MM.1S (cell line): ENCODE results near the gene SCARF2.

ENCODE experiments used
- DNase-seq: peaks from one replicate; pipeline ENCODE4 v3.0.0-alpha.2; 2015
- H2AFZ ChIP-seq: fragments of 300-600 bp; sonication (generic); 2 replicates; pipeline ENCODE4 v1.6.0; 2016; ENCODE audit warnings: antibody characterized with exemption, low read length
- H3F3A ChIP-seq: fragments of 300-600 bp; sonication (generic); 2 replicates; pipeline ENCODE4 v1.6.1; 2016; ENCODE audit warnings: mild to moderate bottlenecking, antibody characterized with exemption, low read length, moderate library complexity, mixed read lengths; ENCODE audit not compliant: insufficient read depth
- H3K27ac ChIP-seq: fragments of 300-600 bp; sonication (generic); 2 replicates; pipeline ENCODE4 v1.5.1; 2016; ENCODE audit warnings: mild to moderate bottlenecking, low read length
- H3K27me3 ChIP-seq: fragments of 300-600 bp; sonication (generic); replicated peaks from 2 replicates; pipeline ENCODE4 v1.6.0; 2016; ENCODE audit warnings: low read length; ENCODE audit not compliant: insufficient read depth
- H3K36me3 ChIP-seq: fragments of 300-600 bp; sonication (generic); replicated peaks from 2 replicates; pipeline ENCODE4 v1.6.1; 2016; ENCODE audit warnings: mild to moderate bottlenecking, low read length, mixed read lengths; ENCODE audit not compliant: insufficient read depth
- H3K4me1 ChIP-seq: fragments of 300-600 bp; sonication (generic); 2 replicates; pipeline ENCODE4 v1.6.1; 2016; ENCODE audit warnings: low read length, mixed read lengths
- H3K4me2 ChIP-seq: fragments of 300-600 bp; sonication (generic); 2 replicates; pipeline ENCODE4 v1.6.0; 2016; ENCODE audit warnings: low read depth, low read length
- H3K4me3 ChIP-seq: fragments of 300-600 bp; sonication (generic); 2 replicates; pipeline ENCODE4 v1.5.1; 2016; ENCODE audit warnings: low read length, mixed read lengths
- H3K79me2 ChIP-seq: fragments of 300-600 bp; sonication (generic); 2 replicates; pipeline ENCODE4 v1.6.1; 2016; ENCODE audit warnings: mixed run types, low read length, mixed read lengths
- H3K9ac ChIP-seq: fragments of 300-600 bp; sonication (generic); 2 replicates; pipeline ENCODE4 v1.6.1; 2016; ENCODE audit warnings: low read length, mixed read lengths
- H3K9me2 ChIP-seq: fragments of 300-600 bp; sonication (generic); replicated peaks from 2 replicates; pipeline ENCODE4 v1.6.1; 2016; ENCODE audit warnings: mild to moderate bottlenecking, low read length, mixed read lengths; ENCODE audit not compliant: insufficient read depth
- H3K9me3 ChIP-seq: fragments of 300-600 bp; sonication (generic); replicated peaks from 2 replicates; pipeline ENCODE4 v1.6.1; 2016; ENCODE audit warnings: mild to moderate bottlenecking, low read length, mixed read lengths; ENCODE audit not compliant: insufficient read depth
- H4K20me1 ChIP-seq: fragments of 300-600 bp; sonication (generic); 2 replicates; pipeline ENCODE4 v1.6.1; 2016; ENCODE audit warnings: mild to moderate bottlenecking, low read length, moderate library complexity, mixed read lengths; ENCODE audit not compliant: insufficient read depth
- CTCF ChIP-seq: fragments of 300-600 bp; sonication (generic); IDR thresholded peaks from 2 replicates; pipeline ENCODE4 v1.5.1; 2016; ENCODE audit warnings: antibody characterized with exemption, low read length, mixed read lengths
- EZH2 ChIP-seq: fragments of 300-600 bp; sonication (generic); optimal IDR thresholded peaks from 2 replicates; pipeline ENCODE3; 2017; ENCODE audit warnings: low read depth, mild to moderate bottlenecking, antibody characterized with exemption, low read length, mixed read lengths
- EZH2phosphoT487 ChIP-seq: fragments of 300-600 bp; sonication (generic); IDR thresholded peaks from 2 replicates; pipeline ENCODE4 v1.6.1; 2018; ENCODE audit warnings: antibody characterized with exemption, low read length

The SCARF2 gene

DNA sequence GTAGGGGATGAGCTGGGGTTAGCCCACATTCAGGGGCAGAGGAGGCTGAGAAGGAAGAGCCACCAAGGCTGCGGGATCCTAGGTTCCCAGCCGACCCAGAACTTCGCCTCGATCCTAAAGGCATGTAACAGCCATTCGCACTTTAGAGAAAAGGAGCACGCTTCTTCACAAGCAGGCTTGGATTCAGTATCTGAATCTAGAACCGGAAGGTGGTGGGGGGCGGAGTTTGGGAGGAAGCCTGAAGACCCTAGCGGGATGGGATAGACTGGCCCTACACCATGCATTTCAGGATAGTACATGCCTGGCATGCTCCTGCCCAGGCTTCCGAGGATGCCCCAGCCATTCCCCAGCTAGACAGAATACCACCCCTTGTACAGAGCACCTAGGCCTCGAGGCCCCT is 4.4 kb downstream of the SCARF2 start:
- no peaks in the 10 kb centered on the region for H3K79me2 ChIP-seq
- no peak overlapping the region for H3K4me2 ChIP-seq
- H2AFZ ChIP-seq: no peak overlapping the region
- no peak for DNase-seq
- H3K27ac ChIP-seq: no peak overlapping the region
- TF ChIP-seq CTCF (no peak), EZH2 (no peak), EZH2phosphoT487 (no peak)
- H4K20me1 ChIP-seq: no peaks in the 10 kb centered on the region
- H3K9me2 ChIP-seq: no peaks in the 10 kb centered on the region
- no peak overlapping the region for H3K9ac ChIP-seq
- peaks cover 55% of the 10 kb centered on the region for H3K27me3 ChIP-seq
- H3F3A ChIP-seq: no peaks in the 10 kb centered on the region
- no peaks in the 10 kb centered on the region for H3K9me3 ChIP-seq
- no peaks in the 10 kb centered on the region for H3K4me1 ChIP-seq
- no peaks in the 10 kb centered on the region for H3K36me3 ChIP-seq
- no peak overlapping the region for H3K4me3 ChIP-seq

GRCh38 chr22:20432244-20432686 is 5.4 kb downstream of the SCARF2 start:
- no peak for DNase-seq
- no peak overlapping the region for H3K4me2 ChIP-seq
- H3K36me3 ChIP-seq: no peaks in the 10 kb centered on the region
- H3K4me1 ChIP-seq: no peaks in the 10 kb centered on the region
- no peak overlapping the region for H3K9ac ChIP-seq
- H2AFZ ChIP-seq: no peak overlapping the region
- H3K27me3 ChIP-seq: peaks cover 51% of the 10 kb centered on the region
- no peaks in the 10 kb centered on the region for H3F3A ChIP-seq
- no peaks in the 10 kb centered on the region for H3K9me3 ChIP-seq
- no peaks in the 10 kb centered on the region for H3K79me2 ChIP-seq
- H3K4me3 ChIP-seq: no peak overlapping the region
- H3K9me2 ChIP-seq: no peaks in the 10 kb centered on the region
- no peak for TF ChIP-seq EZH2
- TF ChIP-seq EZH2phosphoT487: no peak
- no peak for TF ChIP-seq CTCF
- no peak overlapping the region for H3K27ac ChIP-seq
- no peaks in the 10 kb centered on the region for H4K20me1 ChIP-seq

DNA sequence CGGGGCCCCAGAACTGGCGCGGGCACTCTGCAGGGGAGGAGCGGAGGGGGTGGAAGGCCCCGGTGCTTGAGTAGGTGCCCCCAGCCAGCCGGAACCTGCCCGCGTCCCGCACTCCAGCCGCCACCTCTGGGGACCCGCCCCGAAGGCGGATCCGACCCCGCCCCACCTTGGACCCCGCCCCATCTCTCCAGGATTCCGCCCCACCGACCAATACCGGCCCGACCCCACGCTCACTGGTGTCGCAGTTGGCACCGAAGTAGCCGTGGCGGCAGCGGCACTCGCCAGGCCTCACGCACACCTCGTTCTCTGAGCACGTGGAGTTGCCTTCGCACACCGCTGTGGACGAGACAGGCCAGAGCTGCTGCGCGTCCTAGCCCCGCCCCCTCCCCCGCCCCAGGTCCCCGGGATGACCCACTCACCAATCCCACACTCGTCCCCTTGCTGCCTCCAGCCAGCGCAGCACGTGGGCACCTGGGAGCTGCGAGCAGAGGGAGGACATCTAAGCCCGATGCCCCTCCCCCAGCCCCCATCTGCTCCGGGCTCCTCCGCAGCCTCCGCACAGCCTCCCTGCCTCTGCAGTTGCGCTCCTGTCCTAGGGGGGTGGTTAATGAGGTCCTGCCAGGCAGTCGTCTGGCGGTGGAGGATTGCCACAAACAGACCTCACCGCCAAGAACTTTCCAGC is 6.0 kb downstream of the SCARF2 start:
- Histone ChIP-seq H3K9ac (no peak overlapping the region), H3K36me3 (no peaks in the 10 kb centered on the region), H3F3A (no peaks in the 10 kb centered on the region), H3K4me3 (no peak overlapping the region), H2AFZ (no peak overlapping the region), H3K4me2 (no peak overlapping the region), H3K27ac (no peak overlapping the region), H3K27me3 (peaks cover 50% of the 10 kb centered on the region), H3K4me1 (no peaks in the 10 kb centered on the region), H3K9me2 (no peaks in the 10 kb centered on the region), H3K79me2 (no peaks in the 10 kb centered on the region), H3K9me3 (no peaks in the 10 kb centered on the region), H4K20me1 (no peaks in the 10 kb centered on the region)
- DNase-seq: no peak
- TF ChIP-seq CTCF (no peak), EZH2 (no peak), EZH2phosphoT487 (no peak)
